ENCODE results near the gene TPSAB1. TPM values are rescaled to one million over a fixed set of nuclear protein-coding genes. Genes with fewer than 3 reads are reported as not detected.

TPSAB1 gene
- polyA plus RNA-seq, 3 donors = not detected

DNA sequence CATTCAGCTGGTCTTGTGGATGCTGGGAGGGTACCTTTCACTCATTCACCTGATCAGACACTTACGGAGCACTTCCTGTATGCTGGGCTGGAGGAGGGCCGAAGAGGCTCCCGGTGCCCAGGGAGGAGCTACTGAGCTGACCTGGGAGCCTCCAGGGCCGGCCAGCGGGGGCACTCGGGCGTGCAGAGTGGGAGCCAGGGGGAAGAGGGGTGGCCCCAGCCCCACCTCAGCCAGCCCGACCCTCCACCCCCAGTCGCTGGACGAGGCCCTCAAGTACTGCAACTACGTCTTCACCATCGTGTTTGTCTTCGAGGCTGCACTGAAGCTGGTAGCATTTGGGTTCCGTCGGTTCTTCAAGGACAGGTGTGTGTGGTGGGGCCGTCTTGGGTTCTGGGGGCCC, 25.8 kb upstream of the TPSAB1 start:
- no peak overlapping the region for H3K4me2 ChIP-seq (replicated peaks; ENCODE audit: extremely low read depth, low read length, poor library complexity, severe bottlenecking)
- no peaks in the 10 kb centered on the region for H3K9me3 ChIP-seq (replicated peaks in 1 of 2; ENCODE audit: control insufficient read depth in 1 of 2, insufficient read depth in 1 of 2, low read length in 2 of 2)
- peaks cover 0 to 3% (median 0%) of the 10 kb centered on the region in 7 donors for H3K9me3 Mint-ChIP-seq
- H3K27ac Mint-ChIP-seq = no peak overlapping the region
- 77% methylated on average over 13 of the region's 16 CpGs for WGBS (ENCODE audit: insufficient coverage)
- no peak overlapping the region for H3K4me3 ChIP-seq (replicated peaks in 1 of 3; ENCODE audit: low read depth in 2 of 3, low read length in 3 of 3)
- TF ChIP-seq, protein P1, sequence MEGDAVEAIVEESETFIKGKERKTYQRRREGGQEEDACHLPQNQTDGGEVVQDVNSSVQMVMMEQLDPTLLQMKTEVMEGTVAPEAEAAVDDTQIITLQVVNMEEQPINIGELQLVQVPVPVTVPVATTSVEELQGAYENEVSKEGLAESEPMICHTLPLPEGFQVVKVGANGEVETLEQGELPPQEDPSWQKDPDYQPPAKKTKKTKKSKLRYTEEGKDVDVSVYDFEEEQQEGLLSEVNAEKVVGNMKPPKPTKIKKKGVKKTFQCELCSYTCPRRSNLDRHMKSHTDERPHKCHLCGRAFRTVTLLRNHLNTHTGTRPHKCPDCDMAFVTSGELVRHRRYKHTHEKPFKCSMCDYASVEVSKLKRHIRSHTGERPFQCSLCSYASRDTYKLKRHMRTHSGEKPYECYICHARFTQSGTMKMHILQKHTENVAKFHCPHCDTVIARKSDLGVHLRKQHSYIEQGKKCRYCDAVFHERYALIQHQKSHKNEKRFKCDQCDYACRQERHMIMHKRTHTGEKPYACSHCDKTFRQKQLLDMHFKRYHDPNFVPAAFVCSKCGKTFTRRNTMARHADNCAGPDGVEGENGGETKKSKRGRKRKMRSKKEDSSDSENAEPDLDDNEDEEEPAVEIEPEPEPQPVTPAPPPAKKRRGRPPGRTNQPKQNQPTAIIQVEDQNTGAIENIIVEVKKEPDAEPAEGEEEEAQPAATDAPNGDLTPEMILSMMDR (IDR thresholded peaks at IDR 0.05) = no peak
- H3K27me3 ChIP-seq (ENCODE audit: control insufficient read depth in 2 of 2, insufficient read depth in 2 of 2, low read length in 2 of 2) = no peaks in the 10 kb centered on the region
- no peaks in the 10 kb centered on the region for H3K4me1 ChIP-seq (ENCODE audit: control insufficient read depth in 1 of 2, insufficient read depth in 2 of 2, low read length in 2 of 2)
- no peaks in the 10 kb centered on the region for H3K79me2 ChIP-seq (ENCODE audit: insufficient read depth, low read length)
- H3K27ac ChIP-seq (ENCODE audit: low read depth in 1 of 2, low read length in 2 of 2) = no peak overlapping the region
- no peak overlapping the region for H3K4me3 Mint-ChIP-seq
- no peaks in the 10 kb centered on the region for H3K4me1 Mint-ChIP-seq
- no peak for DNase-seq
- H3K36me3 Mint-ChIP-seq = no peaks in the 10 kb centered on the region
- peaks cover 0 to 4% (median 0%) of the 10 kb centered on the region in 3 donors for H3K27me3 Mint-ChIP-seq (ENCODE audit: low read depth in 3 of 3)
- no peaks in the 10 kb centered on the region for H4K20me1 ChIP-seq (ENCODE audit: insufficient read depth, low read length)
- intact Hi-C loops (cut with micrococcal nuclease) = loop anchor here in 1 of 2 donors (10.0 kb wide), 1 partner anchor 50 kb away; no protein-coding TSS in a partner anchor
- no peak overlapping the region for H3K9ac ChIP-seq (ENCODE audit: insufficient read depth, low read length, poor library complexity, severe bottlenecking)
- no peaks in the 10 kb centered on the region for H3K36me3 ChIP-seq (replicated peaks in 1 of 2; ENCODE audit: control insufficient read depth in 1 of 2, insufficient read depth in 2 of 2, low read length in 2 of 2)
- no peak overlapping the region for H2AFZ ChIP-seq (ENCODE audit: insufficient read depth, low read depth, low read length, poor library complexity, severe bottlenecking)

DNA sequence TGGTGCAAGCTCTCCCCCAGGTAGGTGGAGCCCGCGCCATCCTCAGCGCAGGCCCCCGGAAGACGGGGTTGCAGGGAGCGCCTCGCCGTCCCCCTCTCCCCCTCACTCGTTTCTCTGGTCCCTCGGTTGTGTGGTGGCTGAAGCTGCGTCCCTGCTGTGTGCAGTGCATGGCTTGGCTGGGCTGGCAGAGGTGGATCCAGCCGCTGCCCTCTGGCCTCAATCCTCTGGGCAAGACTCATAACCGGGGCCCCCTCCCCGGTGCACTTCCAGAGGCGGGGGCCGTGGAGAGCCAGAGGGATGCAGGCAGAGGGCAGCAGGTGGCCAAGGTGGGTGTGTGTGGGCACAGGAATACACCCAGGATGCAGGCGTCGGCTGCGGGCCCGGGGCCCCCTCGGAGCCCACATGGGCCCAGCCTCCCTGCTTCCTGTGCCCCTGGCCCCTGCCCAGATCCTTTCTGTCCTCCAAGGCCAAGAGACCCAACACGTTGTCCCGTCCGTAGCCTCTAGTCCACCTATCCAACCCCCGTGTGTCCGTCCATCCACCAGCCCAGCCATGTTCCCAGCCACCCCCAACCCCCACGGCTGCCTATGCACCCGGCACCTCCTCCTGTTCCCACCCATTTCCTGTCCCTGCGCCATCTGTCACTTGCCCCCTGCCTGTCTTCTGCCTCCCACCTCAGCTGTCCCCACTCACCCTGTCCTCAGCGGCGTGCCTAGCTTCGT, 24.8 kb upstream of the TPSAB1 start:
- TF ChIP-seq, protein P1 (IDR thresholded peaks at IDR 0.05) = no peak
- intact Hi-C loops (cut with micrococcal nuclease) = loop anchor here in 1 of 2 donors (10.0 kb wide), 1 partner anchor 49 kb away; no protein-coding TSS in a partner anchor

More for the DNA sequence above, 24.8 kb upstream of the TPSAB1 start:
- H4K20me1 ChIP-seq (ENCODE audit: insufficient read depth, low read length) = no peaks in the 10 kb centered on the region
- H3K27me3 Mint-ChIP-seq (ENCODE audit: low read depth in 3 of 3) = peaks cover 0 to 6% (median 0%) of the 10 kb centered on the region in 3 donors
- H3K4me3 ChIP-seq (replicated peaks in 1 of 3; ENCODE audit: low read depth in 2 of 3, low read length in 3 of 3) = no peak overlapping the region
- H3K4me3 Mint-ChIP-seq = no peak overlapping the region
- H3K27me3 ChIP-seq (ENCODE audit: control insufficient read depth in 2 of 2, insufficient read depth in 2 of 2, low read length in 2 of 2) = no peaks in the 10 kb centered on the region
- H3K4me2 ChIP-seq (replicated peaks; ENCODE audit: extremely low read depth, low read length, poor library complexity, severe bottlenecking) = no peak overlapping the region
- H3K4me1 ChIP-seq (ENCODE audit: control insufficient read depth in 1 of 2, insufficient read depth in 2 of 2, low read length in 2 of 2) = no peaks in the 10 kb centered on the region
- H2AFZ ChIP-seq (ENCODE audit: insufficient read depth, low read depth, low read length, poor library complexity, severe bottlenecking) = no peak overlapping the region
- H3K9me3 Mint-ChIP-seq = peaks cover 0 to 3% (median 0%) of the 10 kb centered on the region in 7 donors
- DNase-seq = no peak
- no peaks in the 10 kb centered on the region for H3K36me3 ChIP-seq (replicated peaks in 1 of 2; ENCODE audit: control insufficient read depth in 1 of 2, insufficient read depth in 2 of 2, low read length in 2 of 2)
- H3K79me2 ChIP-seq (ENCODE audit: insufficient read depth, low read length) = no peaks in the 10 kb centered on the region
- no peak overlapping the region for H3K27ac Mint-ChIP-seq
- H3K27ac ChIP-seq (ENCODE audit: low read depth in 1 of 2, low read length in 2 of 2) = no peak overlapping the region
- no peaks in the 10 kb centered on the region for H3K9me3 ChIP-seq (replicated peaks in 1 of 2; ENCODE audit: control insufficient read depth in 1 of 2, insufficient read depth in 1 of 2, low read length in 2 of 2)
- no peaks in the 10 kb centered on the region for H3K4me1 Mint-ChIP-seq
- no peak overlapping the region for H3K9ac ChIP-seq (ENCODE audit: insufficient read depth, low read length, poor library complexity, severe bottlenecking)
- WGBS (ENCODE audit: insufficient coverage) = 75% methylated on average over 30 of the region's 32 CpGs
- H3K36me3 Mint-ChIP-seq = no peaks in the 10 kb centered on the region
